Measurements from ENCODE around the gene ISY1.

The ISY1 gene

GRCh38 chr3:129087138-129087702, 73.6 kb downstream of the ISY1 start:
- DNase-seq: no peak

DNA sequence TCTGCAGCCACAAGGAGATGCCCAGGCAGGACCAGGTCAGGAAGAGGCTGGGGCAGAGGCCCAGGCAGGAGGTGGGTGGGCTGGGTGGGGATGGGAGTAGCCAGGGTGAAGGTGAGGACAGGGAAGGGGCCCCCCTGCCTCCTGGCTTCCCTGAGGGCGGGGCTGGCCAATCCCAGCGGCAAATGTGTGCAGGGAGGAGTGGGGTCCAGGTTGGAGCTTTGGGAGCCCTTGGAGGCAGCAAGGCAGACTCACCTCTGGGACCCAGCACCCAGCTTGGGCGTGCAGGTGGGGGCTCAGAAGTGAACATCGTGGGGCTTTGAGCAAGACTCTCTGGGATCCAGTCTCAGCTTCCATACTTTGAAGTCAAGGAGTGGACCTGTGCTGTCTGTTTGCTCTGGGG, 75.0 kb downstream of the ISY1 start:
- DNase-seq: no peak

GRCh38 chr3:129085165-129085715, 75.6 kb downstream of the ISY1 start:
- DNase-seq: no peak

GRCh38 chr3:129084501-129084900, 76.4 kb downstream of the ISY1 start:
- DNase-seq: no peak

GRCh38 chr3:129082026-129082425, 78.8 kb downstream of the ISY1 start:
- DNase-seq: no peak

- no peak for DNase-seq
Observed at GRCh38 chr3:129081503-129081902, 79.4 kb downstream of the ISY1 start.

DNA sequence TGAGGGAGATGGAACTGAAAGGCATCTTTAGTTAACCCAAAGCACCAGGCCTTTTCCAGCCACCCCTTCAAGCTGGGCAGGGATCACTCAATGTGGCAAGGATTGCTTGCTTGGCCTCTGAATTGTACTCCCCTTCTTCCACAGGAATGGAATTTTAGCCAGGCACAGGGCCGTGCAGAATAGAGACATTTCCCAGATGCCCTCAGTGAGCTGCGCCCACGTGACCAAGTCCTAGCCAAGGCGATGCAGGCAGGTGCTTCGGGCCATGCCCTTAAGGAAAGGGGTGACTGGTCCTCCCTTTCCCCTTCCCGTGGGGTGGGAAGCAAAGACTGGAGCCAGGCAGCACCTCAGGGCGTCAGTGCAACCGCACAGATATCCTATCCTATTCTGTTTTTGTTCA, 82.4 kb downstream of the ISY1 start:
- no peak for DNase-seq

All from T-helper 2 cell (primary cell).